Bronchial epithelial cell (primary cell): ENCODE measurements around the gene ZBTB7B. TPM values are rescaled to one million over a fixed set of nuclear protein-coding genes. Genes with fewer than 3 reads are reported as not detected.
A peak's percentile ranks its signal among the peaks of the same experiment; 100 is the strongest.

Experiments
- DNase-seq: peaks from one replicate; pipeline ENCODE4 v3.0.0-alpha.2; 2010; ENCODE audit warnings: low read depth
- FAIRE-seq: peaks from 2 replicates; lab custom pipeline; 2011; peaks lifted over from hg19 to GRCh38; lab: Jason Lieb, UNC
- H3K27me3 ChIP-seq: 2 replicates; pipeline ENCODE4 v1.5.1; 2011; ENCODE audit warnings: low read length; ENCODE audit not compliant: control insufficient read depth, insufficient read depth
- H3K36me3 ChIP-seq: 2 replicates; pipeline ENCODE4 v1.5.1; 2011; ENCODE audit warnings: low read length; ENCODE audit not compliant: control insufficient read depth, insufficient read depth
- H3K4me3 ChIP-seq: 2 replicates; pipeline ENCODE4 v1.5.1; 2011; ENCODE audit warnings: mild to moderate bottlenecking, low read depth, low read length, control low read depth
- total RNA-seq: library from RNA; depleted of rRNA; stranded (reverse); fragments of >200 nt; gene quantifications from 2 replicates; pipeline ENCODE4 v1.2.1, GENCODE V29; 2014
- TF ChIP-seq, protein P1 (sequence below): IDR thresholded peaks from 2 replicates; pipeline ENCODE4 v1.5.1; 2011; ENCODE audit warnings: mild to moderate bottlenecking, moderate library complexity, low read length, control low read depth, inconsistent platforms; ENCODE audit not compliant: insufficient read depth, severe bottlenecking

ZBTB7B gene
- total RNA-seq, 1 donor from 2014 or later, result 46.1 TPM

DNA sequence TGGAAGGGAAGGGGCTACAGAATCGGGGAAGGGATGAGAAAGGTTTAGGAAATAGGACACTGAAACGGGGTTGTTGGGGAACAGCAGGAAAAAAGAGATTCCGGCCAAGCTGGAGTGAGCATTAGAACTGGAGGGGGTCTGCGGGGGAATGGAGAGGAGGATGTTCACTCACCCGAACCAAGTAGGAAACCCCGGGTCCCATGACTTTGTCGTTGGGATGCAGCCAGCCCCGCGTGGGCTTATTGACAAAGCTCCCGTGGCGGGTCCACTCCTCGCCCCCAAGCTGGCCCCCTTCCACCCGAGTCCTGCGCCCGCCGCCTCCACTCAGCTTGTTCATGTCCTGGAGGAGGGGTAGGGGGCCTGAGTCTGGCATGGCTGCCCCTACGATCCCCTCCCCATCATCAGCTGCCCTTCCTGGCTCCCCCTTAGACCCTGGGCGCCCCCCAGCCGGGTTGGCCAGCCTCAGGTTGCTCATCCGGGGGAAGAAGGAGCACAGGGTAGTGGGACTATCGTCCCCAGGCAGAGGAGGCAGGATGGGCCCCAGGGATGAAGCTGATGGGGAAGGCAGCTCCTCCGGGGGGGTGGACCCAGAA is 32.6 kb upstream of the ZBTB7B start:
- Histone ChIP-seq H3K36me3 (peaks cover 35% of the 10 kb centered on the region), H3K4me3 (peak overlapping the region; percentile 74), H3K27me3 (no peaks in the 10 kb centered on the region)
- DNase-seq (no peak), FAIRE-seq (no peak)
- TF ChIP-seq, protein P1, sequence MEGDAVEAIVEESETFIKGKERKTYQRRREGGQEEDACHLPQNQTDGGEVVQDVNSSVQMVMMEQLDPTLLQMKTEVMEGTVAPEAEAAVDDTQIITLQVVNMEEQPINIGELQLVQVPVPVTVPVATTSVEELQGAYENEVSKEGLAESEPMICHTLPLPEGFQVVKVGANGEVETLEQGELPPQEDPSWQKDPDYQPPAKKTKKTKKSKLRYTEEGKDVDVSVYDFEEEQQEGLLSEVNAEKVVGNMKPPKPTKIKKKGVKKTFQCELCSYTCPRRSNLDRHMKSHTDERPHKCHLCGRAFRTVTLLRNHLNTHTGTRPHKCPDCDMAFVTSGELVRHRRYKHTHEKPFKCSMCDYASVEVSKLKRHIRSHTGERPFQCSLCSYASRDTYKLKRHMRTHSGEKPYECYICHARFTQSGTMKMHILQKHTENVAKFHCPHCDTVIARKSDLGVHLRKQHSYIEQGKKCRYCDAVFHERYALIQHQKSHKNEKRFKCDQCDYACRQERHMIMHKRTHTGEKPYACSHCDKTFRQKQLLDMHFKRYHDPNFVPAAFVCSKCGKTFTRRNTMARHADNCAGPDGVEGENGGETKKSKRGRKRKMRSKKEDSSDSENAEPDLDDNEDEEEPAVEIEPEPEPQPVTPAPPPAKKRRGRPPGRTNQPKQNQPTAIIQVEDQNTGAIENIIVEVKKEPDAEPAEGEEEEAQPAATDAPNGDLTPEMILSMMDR, result no peak

GRCh38 chr1:154970631-154971340 is 31.8 kb upstream of the ZBTB7B start, which contains the start of gene SHC1:
SHC1 (minus strand) TSS chr1:154970747; CDS start chr1:154970526, 221 bp downstream.
- Histone ChIP-seq H3K27me3 (no peaks in the 10 kb centered on the region), H3K4me3 (peak within 1 kb of the TSS; percentile 74), H3K36me3 (peaks cover 29% of the 10 kb centered on the region)
- TF ChIP-seq, protein P1, result no peak
- DNase-seq, result peak; percentile 87
- no peak for FAIRE-seq

GRCh38 chr1:154971341-154971998 is 31.1 kb upstream of the ZBTB7B start:
- H3K4me3 ChIP-seq, result peak overlapping the region; percentile 74
- no peaks in the 10 kb centered on the region for H3K27me3 ChIP-seq
- peaks cover 22% of the 10 kb centered on the region for H3K36me3 ChIP-seq
- DNase-seq, result peak; percentile 94
- TF ChIP-seq, protein P1, result no peak
- FAIRE-seq, result no peak

DNA sequence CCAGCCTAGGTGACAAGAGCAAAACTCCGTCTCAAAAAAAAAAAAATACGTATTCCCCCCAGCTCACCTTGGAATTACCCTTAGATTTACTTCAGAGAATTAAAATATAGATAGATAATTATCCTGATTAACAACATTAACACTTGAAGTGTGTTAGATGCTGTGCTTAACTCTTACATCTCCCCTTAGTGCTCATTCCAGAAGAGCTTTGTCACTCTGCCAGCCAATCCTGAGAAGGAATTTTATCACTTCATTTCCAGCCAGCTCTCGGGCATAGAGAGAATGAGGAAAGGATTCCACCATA is 30.4 kb upstream of the ZBTB7B start:
- DNase-seq (no peak), FAIRE-seq (no peak)
- H3K4me3 ChIP-seq, result no peak overlapping the region

GRCh38 chr1:154972517-154973343 is 29.9 kb upstream of the ZBTB7B start:
- DNase-seq (peak; percentile 98), FAIRE-seq (no peak)
- H3K27me3 ChIP-seq, result no peaks in the 10 kb centered on the region
- TF ChIP-seq, protein P1, result no peak
- H3K36me3 ChIP-seq, result peaks cover 11% of the 10 kb centered on the region
- H3K4me3 ChIP-seq, result peak overlapping the region; percentile 59

More for the DNA sequence above, 30.4 kb upstream of the ZBTB7B start:
- TF ChIP-seq, protein P1, result no peak
- Histone ChIP-seq H3K36me3 (peaks cover 15% of the 10 kb centered on the region), H3K27me3 (no peaks in the 10 kb centered on the region)
